Upper lobe of left lung (tissue), 6 donors: ENCODE results near the gene FANCC. TPM values are rescaled to one million over a fixed set of nuclear protein-coding genes. Genes with fewer than 3 reads are reported as not detected.
"Not testable (repeated sequence)": the region's sequence is repeated elsewhere in the genome, so short reads cannot be mapped to it uniquely, and the experiment has no call there.

ENCODE experiments used
- ATAC-seq, 2 donors: fragments of 200-7000 bp; cut with Tn5 transposase; one replicate each; pipeline ENCODE4 v1.9.1; 2022; ENCODE audit warnings: mild to moderate bottlenecking in 2 of 2, moderate library complexity in 2 of 2; ENCODE audit not compliant: low FRiP score in 2 of 2
- DNase-seq, 2 donors: peaks; one replicate each; pipeline ENCODE4 v3.0.0-alpha.2; 2019 to 2020
- H3K27ac ChIP-seq, 4 donors: fragments of 200-600 bp; sonication (generic); one replicate each; pipeline ENCODE4 v1.5.1; 2016 to 2019
- H3K27me3 ChIP-seq, 4 donors: fragments of 200-600 bp; sonication (generic); one replicate each; pipeline ENCODE4 v1.5.1; 2017 to 2019
- H3K36me3 ChIP-seq, 4 donors: fragments of 200-600 bp; sonication (generic); one replicate each; pipeline ENCODE4 v1.5.1; 2016 to 2019
- H3K4me1 ChIP-seq, 4 donors: fragments of 200-600 bp; sonication (generic); one replicate each; pipeline ENCODE4 v1.5.1; 2018 to 2019
- H3K4me3 ChIP-seq, 4 donors: fragments of 200-600 bp; sonication (generic); one replicate each; pipeline ENCODE4 v1.5.1; 2017 to 2019; ENCODE audit warnings: mild to moderate bottlenecking in 2 of 4, moderate library complexity in 1 of 4
- H3K9me3 ChIP-seq, 4 donors: fragments of 200-600 bp; sonication (generic); one replicate each; pipeline ENCODE4 v1.5.1; 2018 to 2019
- EP300 ChIP-seq, 4 donors: sonication (generic); formaldehyde crosslinking; IDR thresholded peaks; one replicate each; pipeline ENCODE4 v1.5.1; 2017; ENCODE audit warnings: antibody characterized with exemption in 4 of 4, control low read depth in 2 of 4
- POLR2A ChIP-seq, 4 donors: fragments of 450-650 bp; IDR thresholded peaks; one replicate each; pipeline ENCODE4 v1.5.1; 2016 to 2017; ENCODE audit warnings: antibody characterized with exemption in 4 of 4, mild to moderate bottlenecking in 2 of 4
- POLR2AphosphoS5 ChIP-seq, 2 donors: sonication (generic); formaldehyde crosslinking; IDR thresholded peaks; one replicate each; pipeline ENCODE4 v1.5.1; 2017; ENCODE audit warnings: antibody characterized with exemption in 2 of 2
- WGBS, 2 donors: methylation state at CpG; one replicate each; pipeline ENCODE4 v1.1.5; 2017 to 2018; 5-methylcytosine and 5-hydroxymethylcytosine counted together
- total RNA-seq, 6 donors: library from RNA; depleted of rRNA in 4 of 6; stranded (reverse); fragments of >200 nt in 4 of 6; gene quantifications; one replicate each; pipeline versions ENCODE4 v1.1.0 to v1.2.1, GENCODE V29; 2016 to 2021
- TF ChIP-seq, protein P1 (sequence below), 6 experiments: fragments of 450-650 bp in 4 of 6; fragments of 200-600 bp in 2 of 6; sonication (generic) in 2 of 6; IDR thresholded peaks; one replicate each; pipeline ENCODE4 v1.5.1; 2016 to 2019; ENCODE audit warnings: antibody characterized with exemption in 6 of 6
- donor health status: DM: no; HTN: no; CAD: no; lungs with moderate emphysema.
- donor health status: DM: no; HTN: yes; CAD: no; lungs with severe emphysema.

FANCC gene
- total RNA-seq, 6 donors from 2014 or later = 6.7 to 27.2 (median 10.8) TPM

DNA sequence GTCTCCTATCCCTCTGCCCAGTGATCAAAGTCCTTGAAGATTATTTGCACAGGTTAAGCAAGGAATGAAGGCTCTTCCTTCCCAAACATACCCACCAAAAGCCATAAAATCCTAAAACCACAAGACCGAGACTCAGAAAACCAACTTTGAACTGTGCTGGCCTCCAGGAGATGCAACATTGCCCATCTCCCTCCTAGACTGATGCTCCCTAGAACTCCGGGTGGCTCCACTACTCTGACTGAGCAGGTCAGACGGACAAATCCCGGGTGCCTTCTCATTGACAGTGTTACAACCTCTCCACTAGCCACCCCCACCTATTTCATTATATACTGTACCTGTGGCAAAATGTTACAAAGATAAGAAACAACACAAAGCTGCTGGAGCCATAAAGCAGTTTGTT is 110.1 kb downstream of the FANCC start:
- Histone ChIP-seq H3K4me3 (no peak overlapping the region), H3K36me3 (no peaks in the 10 kb centered on the region), H3K9me3 (no peaks in the 10 kb centered on the region), H3K27ac (no peak overlapping the region), H3K27me3 (no peaks in the 10 kb centered on the region), H3K4me1 (no peaks in the 10 kb centered on the region)
- no peak for DNase-seq
- TF ChIP-seq POLR2A (IDR thresholded peaks at IDR 0.05) = no peak
- TF ChIP-seq EP300 (IDR thresholded peaks at IDR 0.05) = no peak
- TF ChIP-seq, protein P1, sequence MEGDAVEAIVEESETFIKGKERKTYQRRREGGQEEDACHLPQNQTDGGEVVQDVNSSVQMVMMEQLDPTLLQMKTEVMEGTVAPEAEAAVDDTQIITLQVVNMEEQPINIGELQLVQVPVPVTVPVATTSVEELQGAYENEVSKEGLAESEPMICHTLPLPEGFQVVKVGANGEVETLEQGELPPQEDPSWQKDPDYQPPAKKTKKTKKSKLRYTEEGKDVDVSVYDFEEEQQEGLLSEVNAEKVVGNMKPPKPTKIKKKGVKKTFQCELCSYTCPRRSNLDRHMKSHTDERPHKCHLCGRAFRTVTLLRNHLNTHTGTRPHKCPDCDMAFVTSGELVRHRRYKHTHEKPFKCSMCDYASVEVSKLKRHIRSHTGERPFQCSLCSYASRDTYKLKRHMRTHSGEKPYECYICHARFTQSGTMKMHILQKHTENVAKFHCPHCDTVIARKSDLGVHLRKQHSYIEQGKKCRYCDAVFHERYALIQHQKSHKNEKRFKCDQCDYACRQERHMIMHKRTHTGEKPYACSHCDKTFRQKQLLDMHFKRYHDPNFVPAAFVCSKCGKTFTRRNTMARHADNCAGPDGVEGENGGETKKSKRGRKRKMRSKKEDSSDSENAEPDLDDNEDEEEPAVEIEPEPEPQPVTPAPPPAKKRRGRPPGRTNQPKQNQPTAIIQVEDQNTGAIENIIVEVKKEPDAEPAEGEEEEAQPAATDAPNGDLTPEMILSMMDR (IDR thresholded peaks at IDR 0.05) = no peak
- TF ChIP-seq POLR2AphosphoS5 (IDR thresholded peaks at IDR 0.05) = no peak
- 93 to 97% methylated on average over 4 of the region's 4 CpGs for WGBS, 2 donors
- ATAC-seq = no peak

DNA sequence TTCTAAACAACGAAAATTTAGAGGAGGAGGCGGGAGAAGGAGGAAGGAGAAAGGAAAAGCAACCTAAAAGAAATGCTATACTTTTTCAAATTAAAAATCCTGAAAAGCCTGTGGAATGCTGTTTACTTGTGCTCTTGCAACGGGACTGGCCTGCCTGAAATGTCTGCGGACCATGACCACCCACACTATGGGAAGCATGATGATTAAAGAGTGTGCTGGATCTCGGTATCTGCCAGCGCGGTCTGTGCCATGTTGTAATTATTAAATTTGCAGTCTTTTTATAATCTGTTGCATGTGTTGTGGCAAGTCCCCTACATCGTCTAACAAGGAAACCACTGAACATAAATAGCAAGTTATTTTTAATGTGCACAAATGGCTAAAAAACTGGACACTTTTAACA is 111.4 kb downstream of the FANCC start:
- DNase-seq = no peak
- TF ChIP-seq, protein P1 (IDR thresholded peaks at IDR 0.05) = no peak
- TF ChIP-seq EP300 (IDR thresholded peaks at IDR 0.05) = no peak
- TF ChIP-seq POLR2AphosphoS5 (IDR thresholded peaks at IDR 0.05) = no peak
- no peak for TF ChIP-seq POLR2A (IDR thresholded peaks at IDR 0.05)

DNA sequence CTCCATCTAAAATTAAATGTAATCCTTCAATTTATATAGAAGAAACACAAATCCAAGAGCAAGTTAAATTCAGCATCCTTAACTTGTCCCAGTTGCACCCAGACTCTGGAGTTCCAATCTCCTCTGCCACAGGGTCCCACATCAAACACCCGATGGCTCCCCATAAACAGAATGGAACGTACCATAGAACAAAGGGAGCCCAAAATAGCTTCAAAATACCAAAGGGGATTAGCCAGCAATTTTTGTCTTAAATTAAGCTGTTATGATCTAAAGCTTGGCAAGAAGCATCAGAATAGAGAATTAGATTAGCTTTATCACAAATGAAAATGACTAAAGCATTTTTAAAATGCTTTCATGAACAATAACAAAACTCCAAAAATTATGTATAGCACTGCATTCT is 112.8 kb downstream of the FANCC start:
- Histone ChIP-seq H3K36me3 (no peaks in the 10 kb centered on the region), H3K4me1 (no peaks in the 10 kb centered on the region), H3K27me3 (no peaks in the 10 kb centered on the region), H3K4me3 (no peak overlapping the region), H3K27ac (no peak overlapping the region), H3K9me3 (no peaks in the 10 kb centered on the region)
- ATAC-seq (no peak), DNase-seq (no peak)
- TF ChIP-seq, protein P1 (IDR thresholded peaks at IDR 0.05) = no peak
- TF ChIP-seq EP300 (IDR thresholded peaks at IDR 0.05) (no peak), POLR2A (IDR thresholded peaks at IDR 0.05) (no peak), POLR2AphosphoS5 (IDR thresholded peaks at IDR 0.05) (no peak)
- WGBS, 2 donors = 72 to 75% methylated on average over 2 of the region's 2 CpGs

More for the DNA sequence above, 111.4 kb downstream of the FANCC start:
- no peaks in the 10 kb centered on the region for H3K27me3 ChIP-seq
- H3K4me3 ChIP-seq = no peak overlapping the region
- H3K36me3 ChIP-seq = no peaks in the 10 kb centered on the region
- H3K27ac ChIP-seq = no peak overlapping the region
- no peaks in the 10 kb centered on the region for H3K4me1 ChIP-seq
- no peaks in the 10 kb centered on the region for H3K9me3 ChIP-seq
- no peak for ATAC-seq
- 71 to 77% methylated on average over 8 of the region's 8 CpGs for WGBS, 2 donors

DNA sequence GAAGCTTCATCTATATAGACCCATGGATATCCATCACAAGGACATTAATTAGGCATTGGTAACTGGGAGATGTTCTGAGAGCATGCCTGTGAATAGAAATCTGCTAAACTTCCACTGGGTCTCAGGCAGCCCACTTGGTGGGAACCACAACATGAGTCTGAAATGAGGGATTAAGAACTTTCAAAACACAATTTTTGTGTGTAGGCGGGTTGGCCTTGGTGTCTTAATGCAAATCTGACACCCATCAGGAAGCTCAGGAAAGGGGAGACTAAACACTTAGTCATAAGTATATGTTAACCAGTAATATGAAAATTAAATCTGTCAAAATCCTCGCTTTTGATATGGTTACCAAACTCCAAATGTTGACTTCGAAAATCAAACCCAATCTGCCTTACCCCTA is 113.2 kb downstream of the FANCC start:
- WGBS, 2 donors = 91 to 94% methylated on average over 3 of the region's 3 CpGs
- H3K4me3 ChIP-seq = no peak overlapping the region
- ATAC-seq = no peak
- TF ChIP-seq EP300 (IDR thresholded peaks at IDR 0.05) = no peak
- no peak for TF ChIP-seq POLR2A (IDR thresholded peaks at IDR 0.05)
- no peak for TF ChIP-seq POLR2AphosphoS5 (IDR thresholded peaks at IDR 0.05)
- TF ChIP-seq, protein P1 (IDR thresholded peaks at IDR 0.05) = no peak
- DNase-seq = no peak
- no peaks in the 10 kb centered on the region for H3K36me3 ChIP-seq
- no peaks in the 10 kb centered on the region for H3K9me3 ChIP-seq
- H3K4me1 ChIP-seq = no peaks in the 10 kb centered on the region
- H3K27me3 ChIP-seq = no peaks in the 10 kb centered on the region
- no peak overlapping the region for H3K27ac ChIP-seq

DNA sequence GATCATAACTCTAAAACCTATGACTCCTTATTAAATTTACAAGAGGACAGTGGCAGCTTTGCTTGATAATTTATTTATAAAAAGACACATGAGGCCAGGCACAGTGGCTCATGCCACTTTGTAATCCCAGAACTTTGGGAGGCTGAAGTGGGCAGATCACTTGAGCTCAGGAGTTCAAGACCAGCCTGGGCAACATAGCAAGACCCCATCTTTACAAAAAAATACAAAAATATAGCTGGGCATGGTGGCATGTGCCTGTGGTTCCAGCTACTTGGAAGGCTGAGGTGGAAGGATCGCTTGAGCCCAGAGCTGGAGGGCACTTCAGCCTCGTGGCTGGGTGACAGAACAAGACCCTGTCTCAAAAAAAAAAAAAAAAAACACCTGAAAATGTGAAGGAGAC is 114.5 kb downstream of the FANCC start:
- not testable (repeated sequence) for H3K4me3 ChIP-seq, H3K27me3 ChIP-seq, ATAC-seq, H3K27ac ChIP-seq, DNase-seq, H3K9me3 ChIP-seq, H3K36me3 ChIP-seq, H3K4me1 ChIP-seq
- 82 to 91% methylated on average over 2 of the region's 2 CpGs for WGBS, 2 donors
